Measurements from ENCODE around the gene HUS1B. TPM values are rescaled to one million over a fixed set of nuclear protein-coding genes. Genes with fewer than 3 reads are reported as not detected.
A peak's percentile ranks its signal among the peaks of the same experiment; 100 is the strongest.

HUS1B gene
- total and polyA plus RNA-seq, 9 of the 15 experiments (the other 6 are each of a cell fraction or from before 2014, with no cell fraction given) = 0.16 to 1.4 (median 0.38) TPM; not detected in 1

- peak; percentile 45; the same call in 1 of the 2 replicates for TF ChIP-seq REST (IDR thresholded peaks at IDR 0.05; ENCODE audit: borderline replicate concordance)
- TF ChIP-seq REST (CRISPR knock-in tag; IDR thresholded peaks at IDR 0.05; ENCODE audit: low read depth) = no peak
- TF ChIP-seq ZC3H4 (CRISPR knock-in tag; IDR thresholded peaks at IDR 0.05; ENCODE audit: borderline replicate concordance) = no peak
- TF ChIP-seq ZFX (CRISPR knock-in tag; IDR thresholded peaks at IDR 0.05) = no peak
- TF ChIP-seq NEUROD1 (IDR thresholded peaks at IDR 0.05; ENCODE audit: borderline replicate concordance, low read depth, low read length, partially characterized antibody) = no peak
- peak in 2 of 3 experiments; percentile 33 to 45; a peak in 3 of 6 replicates for TF ChIP-seq CTCF (IDR thresholded peaks at IDR 0.05 in 2 of 3, conservative IDR thresholded peaks at IDR 0.05 in 1 of 3; ENCODE audit: insufficient read depth in 2 of 3, low read depth in 1 of 3, low read length in 3 of 3)
- peak; percentile 72; the same call in 1 of the 2 replicates for TF ChIP-seq ZBTB33 (CRISPR knock-in tag; IDR thresholded peaks at IDR 0.05)
- TF ChIP-seq E4F1 (CRISPR knock-in tag; IDR thresholded peaks at IDR 0.05; ENCODE audit: borderline replicate concordance) = no peak
Measured at GRCh38 chr6:624979-625378, 31.9 kb downstream of the HUS1B start (continued).
